Nephron progenitor cell (in vitro differentiated cells): ENCODE data around the gene DIP2C.

Experiments used
- DNase-seq: peaks from one replicate; pipeline ENCODE4 v3.0.0; 2021
- H3K27ac Mint-ChIP-seq: 2 replicates; pipeline ENCODE4 v1.8.0; 2021; ENCODE audit warnings: mild to moderate bottlenecking, moderate library complexity, mixed read lengths
- H3K27me3 Mint-ChIP-seq: 2 replicates; pipeline ENCODE4 v1.8.0; 2021; ENCODE audit warnings: mild to moderate bottlenecking, low read depth, mixed read lengths; ENCODE audit not compliant: poor library complexity
- H3K36me3 Mint-ChIP-seq: 2 replicates; pipeline ENCODE4 v1.8.0; 2021; ENCODE audit warnings: low read depth, mixed read lengths
- H3K4me1 Mint-ChIP-seq: 2 replicates; pipeline ENCODE4 v1.8.0; 2021; ENCODE audit warnings: mixed read lengths
- H3K4me3 Mint-ChIP-seq: 2 replicates; pipeline ENCODE4 v1.8.0; 2021; ENCODE audit warnings: mild to moderate bottlenecking, moderate library complexity, mixed read lengths
- H3K9me3 Mint-ChIP-seq: 2 replicates; pipeline ENCODE4 v1.8.0; 2021; ENCODE audit warnings: mild to moderate bottlenecking, moderate library complexity, mixed read lengths
- CTCF ChIP-seq: fragments of 200-600 bp; sonication (generic); IDR thresholded peaks from 2 replicates; pipeline ENCODE4 v1.5.0; 2021; ENCODE audit warnings: antibody characterized with exemption

The DIP2C gene

DNA sequence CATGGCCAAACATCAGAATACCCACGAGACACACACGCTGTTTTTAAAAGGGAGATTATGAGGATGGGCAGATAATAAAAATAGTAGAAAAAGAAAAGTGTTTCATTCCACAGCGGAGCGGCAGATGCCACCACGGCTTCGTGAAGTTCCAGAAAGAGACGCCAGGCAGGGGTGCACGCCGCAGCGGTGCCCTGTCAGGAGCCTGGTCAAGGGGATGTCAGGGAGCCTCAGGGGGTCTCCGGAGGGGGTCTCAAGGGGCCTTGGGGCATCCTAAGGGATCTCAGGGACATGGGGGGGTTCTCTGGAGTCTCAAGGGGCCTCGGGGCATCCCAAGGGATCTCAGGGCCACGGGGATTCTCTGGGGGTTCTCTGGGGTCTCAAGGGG lies 300.8 kb downstream of the DIP2C start:
- H3K4me3 Mint-ChIP-seq: peak overlapping the region; percentile 55
- H3K9me3 Mint-ChIP-seq: no peaks in the 10 kb centered on the region
- no peak for DNase-seq
- no peak for TF ChIP-seq CTCF
- H3K4me1 Mint-ChIP-seq: peaks cover 27% of the 10 kb centered on the region
- peaks cover 66% of the 10 kb centered on the region for H3K36me3 Mint-ChIP-seq
- no peaks in the 10 kb centered on the region for H3K27me3 Mint-ChIP-seq
- peak overlapping the region; percentile 95 for H3K27ac Mint-ChIP-seq

- H3K4me1 Mint-ChIP-seq: peaks cover 30% of the 10 kb centered on the region
- DNase-seq: no peak
- no peaks in the 10 kb centered on the region for H3K9me3 Mint-ChIP-seq
- TF ChIP-seq CTCF: no peak
- no peaks in the 10 kb centered on the region for H3K27me3 Mint-ChIP-seq
- H3K27ac Mint-ChIP-seq: peak overlapping the region; percentile 95
- peaks cover 71% of the 10 kb centered on the region for H3K36me3 Mint-ChIP-seq
- H3K4me3 Mint-ChIP-seq: peak overlapping the region; percentile 55
Observed at GRCh38 chr10:387909-388660, 301.4 kb downstream of the DIP2C start.

GRCh38 chr10:387593-387891 lies 301.9 kb downstream of the DIP2C start:
- H3K4me1 Mint-ChIP-seq: peaks cover 30% of the 10 kb centered on the region
- H3K36me3 Mint-ChIP-seq: peaks cover 72% of the 10 kb centered on the region
- H3K27ac Mint-ChIP-seq: no peak overlapping the region
- DNase-seq: no peak
- H3K4me3 Mint-ChIP-seq: no peak overlapping the region
- no peaks in the 10 kb centered on the region for H3K27me3 Mint-ChIP-seq
- no peaks in the 10 kb centered on the region for H3K9me3 Mint-ChIP-seq
- no peak for TF ChIP-seq CTCF

DNA sequence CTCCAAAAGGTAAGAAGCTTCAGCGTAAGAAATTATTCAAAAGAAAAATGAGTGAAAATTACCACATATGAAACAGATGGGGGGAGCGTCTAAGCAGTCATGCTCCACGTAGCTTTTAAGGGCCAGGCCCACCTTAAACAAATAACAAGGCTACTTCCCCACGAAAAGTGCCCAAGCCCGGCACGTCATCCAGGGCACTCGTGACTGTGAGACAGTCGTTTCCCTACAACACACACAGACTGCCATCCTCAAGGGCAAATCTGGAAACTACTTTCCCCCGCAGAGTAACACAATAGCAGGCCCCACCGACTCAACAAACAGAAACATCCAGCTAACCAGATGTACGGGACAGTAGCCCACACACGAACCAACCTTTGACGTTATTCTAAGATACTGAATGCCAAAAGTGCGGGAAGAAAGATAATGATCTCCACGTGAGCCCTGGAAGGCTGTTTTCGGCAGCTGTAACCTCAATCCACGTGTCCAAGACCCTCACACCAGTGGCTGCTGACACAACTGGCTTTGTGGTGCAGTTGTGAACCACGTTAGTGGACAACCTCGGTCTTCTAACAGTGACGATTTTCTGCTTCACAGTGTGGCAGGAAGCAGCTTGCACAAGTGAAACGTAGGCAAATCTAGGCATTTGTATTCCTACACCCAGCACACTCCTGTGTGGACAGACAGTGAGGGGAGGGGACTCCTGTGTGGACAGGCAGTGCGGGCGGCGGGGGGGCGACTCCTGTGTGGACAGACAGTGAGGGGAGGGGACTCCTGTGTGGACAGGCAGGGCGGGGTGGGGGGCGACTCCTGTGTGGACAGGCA lies 302.5 kb downstream of the DIP2C start:
- Mint-ChIP-seq H3K4me3 (no peak overlapping the region), H3K36me3 (peaks cover 74% of the 10 kb centered on the region), H3K27ac (peak overlapping the region; percentile 44), H3K27me3 (no peaks in the 10 kb centered on the region), H3K4me1 (peaks cover 30% of the 10 kb centered on the region), H3K9me3 (no peaks in the 10 kb centered on the region)
- no peak for DNase-seq
- TF ChIP-seq CTCF: no peak

GRCh38 chr10:385571-386300 lies 303.7 kb downstream of the DIP2C start:
- H3K9me3 Mint-ChIP-seq: no peaks in the 10 kb centered on the region
- TF ChIP-seq CTCF: no peak
- peaks cover 75% of the 10 kb centered on the region for H3K36me3 Mint-ChIP-seq
- no peaks in the 10 kb centered on the region for H3K27me3 Mint-ChIP-seq
- H3K27ac Mint-ChIP-seq: peak overlapping the region; percentile 33
- no peak overlapping the region for H3K4me3 Mint-ChIP-seq
- peaks cover 30% of the 10 kb centered on the region for H3K4me1 Mint-ChIP-seq
- no peak for DNase-seq
